Fibroblast of skin of scalp (primary cell): ENCODE results near the gene TNFSF18.

Experiments used
- DNase-seq: peaks from one replicate; pipeline ENCODE4 v3.0.0-alpha.2; 2013

Gene TNFSF18

DNA sequence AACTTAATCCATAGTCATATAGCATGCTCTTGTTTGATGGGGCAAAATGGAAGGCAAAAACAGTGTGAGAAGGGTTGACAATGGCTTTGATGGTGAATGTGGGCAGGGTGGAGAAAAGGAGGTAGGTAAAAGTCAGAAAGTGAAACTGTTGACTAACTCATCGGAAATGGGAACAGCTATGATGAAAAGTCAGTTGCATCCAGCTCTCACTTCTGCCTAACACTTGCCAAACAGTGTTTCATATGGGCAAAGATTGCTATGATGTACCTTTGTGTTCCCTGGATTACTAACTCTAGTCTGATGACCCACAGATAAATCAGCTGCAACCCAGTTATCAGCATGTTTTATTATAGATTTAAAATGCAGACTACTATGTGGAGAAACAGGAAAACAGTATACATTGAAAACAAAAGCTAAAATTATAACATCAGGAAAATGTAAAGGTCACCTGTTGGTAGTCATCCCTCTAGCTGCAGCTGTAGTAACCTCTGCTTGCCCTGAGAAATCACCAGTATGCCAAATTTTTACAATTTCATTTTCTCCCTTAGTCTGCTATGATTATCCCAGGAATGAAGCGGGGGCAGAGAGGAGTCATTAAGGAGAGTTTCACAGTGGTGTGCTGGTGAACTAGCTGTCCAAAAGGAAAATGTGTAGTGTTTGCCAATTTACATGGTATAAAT lies 11.7 kb downstream of the TNFSF18 start:
- DNase-seq = no peak

DNA sequence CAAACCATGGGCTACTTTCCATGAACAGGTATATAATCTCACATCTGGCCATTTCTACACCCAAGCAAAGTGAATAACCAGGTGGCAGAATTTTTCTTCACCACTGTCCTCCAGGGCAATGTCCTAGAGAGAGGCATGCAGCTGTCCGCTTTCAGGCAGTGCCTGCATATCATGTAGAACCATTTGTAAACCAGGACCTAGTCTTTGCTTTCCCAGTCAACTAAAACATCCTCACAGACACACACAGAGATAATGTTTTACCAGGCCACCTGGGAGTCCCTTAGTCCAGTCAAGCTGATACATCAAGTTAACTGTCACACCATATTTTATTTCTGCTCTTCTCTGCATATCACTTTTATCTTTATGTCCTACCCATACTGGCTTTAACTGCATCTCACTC lies 26.2 kb downstream of the TNFSF18 start:
- DNase-seq = no peak

DNA sequence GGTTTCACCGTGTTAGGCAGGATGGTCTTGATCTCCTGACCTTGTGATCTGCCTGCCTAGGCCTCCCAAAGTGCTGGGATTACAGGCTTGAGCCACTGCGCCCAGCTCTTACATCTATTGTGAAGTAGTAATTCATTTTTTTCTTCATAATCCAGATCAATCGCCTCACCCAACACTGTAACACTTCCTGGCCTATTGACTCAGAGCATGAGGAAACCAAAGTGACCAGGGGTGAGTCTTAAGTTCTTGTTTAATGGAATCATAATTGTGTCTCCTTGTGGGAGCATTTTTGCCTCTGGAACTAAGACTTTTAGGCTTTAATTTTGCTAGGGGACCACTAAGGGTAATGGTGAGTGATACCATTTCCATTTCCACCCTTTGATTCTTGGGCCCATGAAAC lies 27.4 kb downstream of the TNFSF18 start:
- DNase-seq = no peak

DNA sequence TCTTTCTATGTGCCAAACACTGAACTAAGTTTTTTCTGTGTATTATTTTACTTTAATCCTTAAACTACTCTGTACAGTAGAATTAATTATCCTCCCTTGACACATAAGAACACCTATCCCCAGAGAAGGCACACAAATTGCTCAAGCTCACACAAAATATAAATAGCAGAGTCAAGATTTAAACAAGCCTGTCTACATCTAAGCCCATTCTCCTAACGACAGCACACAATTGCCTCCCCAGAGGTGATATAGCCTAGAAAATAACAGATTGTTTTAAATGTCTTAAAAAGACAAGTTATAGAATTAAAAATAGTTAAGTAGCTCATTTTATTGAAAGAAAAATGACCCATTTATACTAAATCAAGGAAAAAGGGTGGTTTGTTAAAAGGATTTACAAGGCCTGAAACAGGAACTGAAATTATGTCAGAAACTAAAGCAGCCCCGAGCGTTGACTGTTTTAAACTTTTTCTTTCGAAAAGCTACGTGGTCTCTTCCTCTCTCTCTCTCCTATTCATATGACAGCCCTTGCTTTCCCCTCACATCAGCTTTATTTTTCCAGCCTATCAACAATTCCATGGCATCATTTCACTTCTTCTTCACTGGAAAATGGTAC lies 30.5 kb downstream of the TNFSF18 start:
- DNase-seq = no peak

DNA sequence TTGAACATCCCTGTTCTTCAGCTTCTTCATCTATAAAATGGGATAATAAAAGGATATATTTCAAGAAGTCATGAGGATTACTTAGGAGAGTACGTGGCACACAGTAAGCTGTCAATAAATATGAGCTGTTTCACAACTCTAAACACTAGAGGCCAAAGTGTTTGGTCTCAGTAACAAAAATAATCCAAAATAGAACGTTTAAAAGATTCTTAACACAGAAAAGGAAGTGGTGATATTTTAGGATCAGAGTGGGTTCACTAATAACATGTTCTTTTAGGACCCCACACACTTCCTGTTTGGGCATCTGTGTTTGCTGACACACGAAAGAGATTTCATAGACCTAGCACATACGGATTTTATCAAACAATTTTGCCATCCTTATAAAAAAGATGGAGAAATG lies 32.9 kb downstream of the TNFSF18 start:
- DNase-seq = no peak

DNA sequence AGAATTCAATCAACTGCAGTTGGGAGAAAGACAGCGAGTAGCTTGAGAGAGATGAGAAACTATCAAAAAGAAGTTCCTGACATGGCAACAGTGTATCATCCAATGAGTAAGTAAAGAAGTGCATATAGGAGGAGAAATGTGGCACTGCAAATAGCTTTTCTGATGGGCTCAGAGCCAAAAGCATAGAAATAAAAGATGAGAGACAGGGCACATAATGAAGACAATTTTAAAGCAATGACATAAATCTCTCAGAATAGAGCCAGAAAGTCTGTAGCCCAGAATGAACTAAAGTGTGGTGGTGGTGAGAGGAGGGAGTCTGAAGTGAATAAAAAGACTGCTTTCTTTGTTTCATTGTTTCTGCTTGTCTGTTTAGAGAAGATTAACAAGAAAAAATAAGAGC lies 34.3 kb downstream of the TNFSF18 start:
- DNase-seq = no peak

DNA sequence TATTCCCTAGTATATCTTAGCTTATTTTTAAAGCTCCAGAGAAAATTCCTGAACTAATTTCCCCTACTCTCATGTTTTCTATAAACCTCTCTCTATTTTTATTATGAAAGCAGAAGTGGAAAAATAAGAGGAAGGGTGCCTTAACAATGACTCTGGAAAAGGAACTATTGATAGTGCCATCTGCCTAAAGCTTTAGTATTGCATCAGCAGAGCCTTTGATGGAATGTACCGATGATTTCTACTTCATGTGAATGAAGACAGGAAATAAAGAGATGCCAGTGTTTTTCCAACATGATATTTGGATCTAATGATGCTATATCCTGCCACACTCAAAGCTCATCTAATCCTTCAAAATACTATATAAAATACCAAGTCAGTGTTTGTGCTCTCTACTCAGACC lies 35.1 kb downstream of the TNFSF18 start:
- DNase-seq = peak; percentile 15

DNA sequence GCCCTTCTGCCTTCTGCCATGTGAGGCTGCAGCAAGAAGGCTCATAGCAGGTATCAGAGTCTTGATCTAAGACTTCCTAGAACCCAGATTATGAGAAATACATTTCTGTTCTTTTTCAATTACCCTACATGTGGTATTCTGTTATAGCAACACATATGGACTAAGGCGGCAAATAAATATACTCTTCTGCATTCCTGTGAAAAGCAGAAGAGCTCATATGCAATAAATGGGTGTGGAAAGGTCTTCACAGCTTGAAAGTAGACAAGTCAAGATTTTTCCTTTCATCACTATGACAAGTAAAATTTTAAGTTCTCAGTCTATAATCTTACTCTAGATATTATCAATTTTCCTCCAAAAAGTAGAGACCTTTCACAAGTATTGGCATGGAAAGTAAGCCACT lies 36.6 kb downstream of the TNFSF18 start:
- DNase-seq = no peak

DNA sequence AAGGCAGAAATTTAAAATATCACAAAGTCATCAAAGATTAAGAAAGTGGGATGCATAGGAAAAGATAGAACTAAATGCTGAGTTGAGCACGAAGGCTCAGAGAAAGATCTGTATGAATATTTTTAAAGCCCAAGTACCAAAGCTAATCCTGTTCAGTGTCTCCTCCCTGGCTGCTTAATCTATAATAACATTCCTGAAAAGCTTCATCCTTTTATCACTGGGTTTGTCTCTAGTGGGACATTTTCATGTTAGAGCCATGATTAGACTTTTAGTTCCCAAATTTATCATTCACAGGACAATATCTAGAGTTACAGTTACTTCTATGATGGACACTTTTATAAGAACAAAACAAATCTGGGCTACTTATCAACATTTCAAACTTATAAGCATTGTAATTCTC lies 38.6 kb downstream of the TNFSF18 start:
- peak; percentile 21 for DNase-seq

DNA sequence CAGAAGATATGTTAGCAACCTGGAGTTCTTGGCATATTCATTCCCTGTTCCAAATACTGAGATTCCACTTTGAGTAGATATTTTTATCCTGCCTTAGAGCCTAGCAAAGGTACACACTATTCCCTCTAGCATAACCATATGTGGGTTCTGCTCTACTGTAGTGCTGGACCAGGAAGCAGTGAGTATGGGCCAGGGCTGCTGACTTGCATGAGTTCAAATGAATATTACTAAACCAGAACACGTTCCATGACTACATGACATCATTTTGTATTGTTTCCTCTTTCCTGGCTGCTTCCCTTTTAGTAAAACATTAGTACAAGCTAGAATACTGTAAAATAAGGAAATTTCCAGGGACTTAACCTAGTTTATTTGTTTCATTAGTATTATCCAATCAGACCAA lies 41.1 kb downstream of the TNFSF18 start:
- no peak for DNase-seq

DNA sequence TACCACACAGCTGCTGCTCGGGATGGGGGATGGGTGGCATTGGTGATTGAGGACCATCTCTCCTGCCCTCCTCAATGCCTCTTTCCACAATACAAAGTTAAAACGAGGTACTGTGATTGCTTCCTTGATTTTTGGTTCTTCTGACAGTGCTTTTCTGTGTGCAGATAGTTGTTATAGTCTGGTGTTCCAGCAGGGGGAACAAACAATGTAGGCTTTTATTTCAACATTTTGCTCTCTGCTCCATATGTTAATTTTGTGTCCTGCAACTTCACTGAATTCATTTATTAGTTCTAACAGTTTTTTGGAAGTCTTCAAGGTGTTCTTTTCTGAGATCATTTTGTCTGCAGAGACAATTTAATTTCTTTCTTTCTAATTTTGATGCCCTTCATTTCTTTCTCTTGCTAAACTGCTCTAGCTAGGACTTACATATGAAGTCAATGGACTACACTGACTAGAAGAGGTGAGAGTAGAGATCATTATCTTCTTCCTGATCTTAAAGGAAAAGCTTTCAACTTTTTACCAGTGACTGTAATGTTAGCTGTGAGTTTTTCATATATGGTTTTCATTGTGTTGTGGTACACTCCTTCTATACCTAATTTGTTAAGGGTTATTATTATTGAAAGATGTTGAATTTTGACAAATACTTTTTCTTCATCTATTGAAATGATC lies 45.4 kb downstream of the TNFSF18 start:
- DNase-seq = no peak

DNA sequence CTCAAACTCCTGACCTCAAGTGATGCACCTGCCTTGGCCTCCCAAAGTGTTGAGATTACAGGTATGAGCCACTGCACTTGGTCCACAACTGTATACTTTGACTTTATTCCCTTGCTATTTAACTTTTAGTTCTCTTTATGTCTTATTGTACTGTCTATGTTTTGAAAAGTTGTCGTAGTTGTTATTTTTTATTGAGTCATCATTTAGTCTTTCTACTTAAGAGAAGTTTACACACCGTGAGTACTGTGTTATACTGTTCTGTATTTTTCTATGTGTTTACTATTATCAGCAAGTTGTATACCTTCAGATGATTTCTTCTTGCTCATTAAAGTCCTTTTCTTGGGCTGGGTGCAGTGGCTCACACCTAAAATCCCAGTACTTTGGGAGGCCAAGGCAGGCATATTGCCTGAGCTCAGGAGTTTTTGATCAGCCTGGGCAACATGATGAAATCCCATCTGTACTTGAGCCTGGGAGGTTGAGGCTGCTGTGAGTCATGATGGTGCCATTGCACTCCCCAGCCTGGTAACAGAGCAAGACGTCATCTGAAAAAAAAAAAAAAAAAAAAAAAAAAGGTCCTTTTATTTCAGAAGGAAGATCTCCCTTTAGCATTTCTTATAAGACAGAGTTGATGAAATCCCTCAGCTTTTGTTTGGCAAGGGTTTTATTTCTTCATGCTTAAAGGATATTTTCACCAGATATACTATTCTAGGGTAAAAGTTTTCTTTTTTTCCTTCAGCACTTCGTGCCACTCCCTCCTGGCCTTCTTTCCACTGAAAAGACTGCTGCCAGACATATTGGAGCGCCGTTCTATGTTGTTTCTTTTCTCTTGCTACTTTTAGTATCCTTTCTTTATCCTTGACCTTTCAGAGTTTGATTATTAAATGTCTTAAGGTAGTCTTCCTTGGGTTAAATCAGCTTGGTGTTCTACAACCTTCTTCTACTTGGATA lies 47.6 kb downstream of the TNFSF18 start:
- peak; percentile 80 for DNase-seq

DNA sequence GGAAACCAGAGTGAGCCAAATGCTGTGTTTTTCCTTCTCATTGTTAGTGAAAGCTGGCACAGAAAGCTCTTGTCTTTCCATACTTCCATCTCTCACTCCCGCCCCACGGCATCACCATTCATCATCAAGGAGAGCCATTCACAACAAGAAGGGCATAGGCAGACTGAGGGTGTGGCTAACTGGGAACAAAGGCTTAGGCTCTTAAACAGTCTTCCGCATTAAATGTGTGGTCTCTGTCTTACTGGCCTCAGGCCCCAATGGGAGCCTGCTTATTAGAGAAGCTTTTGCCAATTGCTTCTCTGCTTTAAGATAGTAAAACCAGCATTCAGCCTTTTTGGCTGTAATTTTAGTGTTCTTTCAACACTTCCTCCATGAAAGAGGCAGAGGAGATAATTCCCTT lies 51.4 kb downstream of the TNFSF18 start:
- DNase-seq = no peak

DNA sequence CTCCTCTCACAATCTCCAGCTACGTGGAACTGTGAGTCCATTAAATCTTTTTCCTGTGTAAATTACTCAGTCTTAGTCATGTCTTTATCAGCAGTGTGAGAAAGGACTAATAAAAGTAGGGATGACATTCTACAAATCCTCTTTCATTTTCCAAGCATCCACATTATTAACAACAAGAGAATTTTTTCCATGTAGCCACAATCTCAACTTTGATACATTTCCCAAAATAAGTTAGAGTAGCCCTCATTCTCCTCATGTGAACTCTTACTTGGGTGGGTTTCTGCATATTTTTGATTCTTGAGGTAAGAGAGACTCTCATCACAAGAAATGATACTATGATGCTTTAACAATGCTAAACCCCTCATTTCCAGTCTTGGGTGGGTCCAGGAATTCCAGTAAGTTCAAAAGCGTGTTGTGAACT lies 52.8 kb downstream of the TNFSF18 start:
- DNase-seq = peak; percentile 81

DNA sequence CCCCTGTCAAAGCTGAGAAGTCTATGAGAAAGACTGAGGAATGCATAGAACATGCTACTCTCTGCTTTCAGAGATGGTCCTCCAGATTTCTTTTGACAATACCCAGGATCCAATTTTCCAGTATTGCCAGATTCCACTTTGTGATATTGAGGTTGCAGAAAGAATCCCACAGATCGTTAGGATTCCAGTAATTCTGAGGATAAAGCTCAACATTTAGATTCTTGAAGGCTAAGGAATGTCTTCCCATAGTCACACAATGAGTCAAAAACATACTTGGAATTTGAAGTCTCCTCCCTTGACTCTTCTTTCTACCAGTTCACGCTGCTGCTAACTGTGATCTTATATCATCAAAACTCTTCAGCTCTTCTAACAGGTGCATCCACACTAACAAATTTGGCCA lies 57.1 kb downstream of the TNFSF18 start:
- peak; percentile 93 for DNase-seq

DNA sequence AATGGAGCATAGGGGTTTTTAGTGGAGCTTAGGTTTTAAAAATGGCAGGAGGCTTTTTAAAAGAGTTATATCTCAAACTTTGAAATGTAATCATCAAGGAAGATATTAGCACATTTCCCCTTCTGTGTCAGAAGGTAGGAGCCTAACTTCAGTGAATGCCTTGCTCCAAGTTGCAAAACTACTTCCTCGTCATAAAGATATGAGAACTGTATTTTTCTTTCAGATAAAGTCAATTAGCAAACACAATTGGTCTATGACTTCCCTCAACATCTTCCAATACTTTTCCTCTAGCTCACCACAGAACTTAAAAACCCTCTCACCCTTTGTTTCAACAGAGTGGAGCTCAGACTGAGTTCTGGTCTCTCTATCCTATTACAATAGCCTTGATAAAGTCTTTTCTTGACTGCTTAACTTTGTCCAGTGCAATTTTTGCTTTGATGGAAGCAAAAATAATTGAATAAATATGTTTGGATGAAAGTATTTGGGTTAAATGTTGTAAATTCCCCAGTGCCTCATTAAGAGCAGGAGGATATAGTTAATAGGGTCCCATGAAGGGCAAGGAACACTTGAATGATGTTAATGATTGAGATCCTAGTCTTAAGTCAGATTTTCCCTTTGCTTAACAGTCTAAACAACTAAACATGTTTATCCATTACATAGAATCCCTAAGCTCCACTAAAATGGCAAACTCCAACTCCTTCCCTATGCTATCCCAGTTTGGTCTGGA lies 58.9 kb downstream of the TNFSF18 start:
- DNase-seq = no peak

DNA sequence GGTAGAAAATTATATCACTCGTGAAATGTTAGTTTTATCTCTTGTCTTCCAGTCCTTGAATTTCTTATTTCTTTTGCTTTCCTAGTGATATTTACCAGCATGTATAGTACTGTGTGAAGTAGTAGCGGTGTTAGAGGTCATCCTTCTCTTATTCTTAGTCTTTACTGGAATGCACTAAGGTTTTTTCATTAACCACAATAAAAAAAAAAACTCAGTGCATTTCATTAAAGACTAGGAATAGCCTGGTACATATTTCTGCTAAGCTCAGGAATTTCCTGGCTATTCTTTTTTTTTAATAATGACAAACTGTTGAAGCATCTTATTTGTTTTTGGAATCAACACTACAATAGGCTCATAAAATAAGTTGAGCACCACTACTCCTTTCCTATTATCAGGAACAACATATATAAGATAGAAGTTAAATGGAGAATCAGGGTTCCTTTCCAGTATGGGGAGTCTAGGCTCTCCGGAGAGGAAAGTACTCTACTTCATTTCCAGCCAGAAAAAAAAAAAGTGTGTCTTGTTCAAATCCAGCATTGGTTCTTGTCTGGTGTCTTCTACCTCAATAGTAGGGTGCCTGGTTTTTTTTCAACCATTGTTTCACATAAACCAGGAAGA lies 60.0 kb downstream of the TNFSF18 start:
- DNase-seq = peak; percentile 91
